ENCODE data around the gene ERN1.

The ERN1 gene

GRCh38 chr17:64070213-64070612 lies 59.7 kb downstream of the ERN1 start:
- H3K18ac ChIP-seq (ENCODE audit: low read length), result no peak overlapping the region
- no peak overlapping the region for H2BK5ac ChIP-seq (ENCODE audit: low read length)
- H3K79me1 ChIP-seq (ENCODE audit: low read depth, low read length), result no peaks in the 10 kb centered on the region
- H4K8ac ChIP-seq (ENCODE audit: low read depth, low read length), result no peak overlapping the region
- no peak overlapping the region for H2BK120ac ChIP-seq (ENCODE audit: low read depth, low read length)
- no peak overlapping the region for H2BK15ac ChIP-seq (ENCODE audit: low read length)
- H4K91ac ChIP-seq (ENCODE audit: low read depth, low read length, poor library complexity), result no peak overlapping the region
- H2AK5ac ChIP-seq (ENCODE audit: low read depth, low read length), result no peak overlapping the region
- peaks cover 8 to 19% of the 10 kb centered on the region in 2 donors for H3K9me3 ChIP-seq (replicated peaks in 1 of 2; ENCODE audit: control insufficient read depth in 2 of 2, insufficient read depth in 1 of 2, low read depth in 1 of 2, low read length in 2 of 2)
- no peak overlapping the region for H3K9ac ChIP-seq (ENCODE audit: low read depth, low read length, poor library complexity)
- H3K4me3 ChIP-seq (ENCODE audit: low read length in 2 of 2), result no peak overlapping the region
- no peak overlapping the region for H3K4me2 ChIP-seq (ENCODE audit: insufficient read depth, low read length, poor library complexity, severe bottlenecking)
- H3K14ac ChIP-seq (ENCODE audit: low read length), result no peak overlapping the region
- no peaks in the 10 kb centered on the region for H3K27me3 ChIP-seq (ENCODE audit: control insufficient read depth in 3 of 3, insufficient read depth in 3 of 3, low read depth in 1 of 3, low read length in 3 of 3)
- H2BK12ac ChIP-seq (ENCODE audit: low read length), result no peak overlapping the region
- H3K36me3 ChIP-seq (replicated peaks in 1 of 2; ENCODE audit: control insufficient read depth in 2 of 2, insufficient read depth in 2 of 2, low read length in 2 of 2), result peaks cover 0 to 17% of the 10 kb centered on the region in 2 donors
- no CpG with 5 or more reads among the region's 3 CpGs for WGBS, 2 donors (ENCODE audit: extremely low coverage in 2 of 2, insufficient read length in 2 of 2, insufficient replicate concordance in 1 of 2)
- no peak for DNase-seq (ENCODE audit: low spot score)
- no peak overlapping the region for H2AFZ ChIP-seq (ENCODE audit: low read length)
- H3K4me1 ChIP-seq (ENCODE audit: control insufficient read depth in 2 of 2, insufficient read depth in 1 of 2, low read depth in 1 of 2, low read length in 2 of 2), result no peaks in the 10 kb centered on the region
- no peak overlapping the region for H3K4ac ChIP-seq (ENCODE audit: low read length)
- no peak overlapping the region for H3K27ac ChIP-seq (replicated peaks; ENCODE audit: low read length)
- H3K23ac ChIP-seq (ENCODE audit: low read depth, low read length, poor library complexity), result no peak overlapping the region

DNA sequence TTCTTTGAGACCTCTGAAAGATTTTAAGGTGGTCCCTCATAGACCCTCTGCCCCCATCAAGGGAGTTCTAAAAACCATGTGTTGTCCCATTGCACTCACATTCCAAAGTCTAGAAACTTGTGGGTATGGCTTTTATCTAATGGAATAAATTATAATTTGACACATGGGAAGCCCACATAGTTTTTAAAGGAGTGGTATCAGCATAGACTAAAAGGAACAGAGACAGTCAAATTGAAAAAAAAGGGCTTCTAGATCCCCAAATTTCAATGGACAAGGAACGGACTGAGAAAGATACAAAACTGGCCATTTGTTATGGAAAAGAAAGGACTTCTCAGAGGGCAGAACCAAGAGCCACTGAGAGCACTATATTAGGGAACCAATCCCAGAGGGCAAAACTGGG lies 60.8 kb downstream of the ERN1 start:
- H4K8ac ChIP-seq (ENCODE audit: low read depth, low read length), result no peak overlapping the region
- no peaks in the 10 kb centered on the region for H3K27me3 ChIP-seq (ENCODE audit: control insufficient read depth in 3 of 3, insufficient read depth in 3 of 3, low read depth in 1 of 3, low read length in 3 of 3)
- no peak for DNase-seq (ENCODE audit: low spot score)
- no peaks in the 10 kb centered on the region for H3K79me1 ChIP-seq (ENCODE audit: low read depth, low read length)
- no peak overlapping the region for H3K9ac ChIP-seq (ENCODE audit: low read depth, low read length, poor library complexity)
- H2BK15ac ChIP-seq (ENCODE audit: low read length), result no peak overlapping the region
- peaks cover 0 to 20% of the 10 kb centered on the region in 2 donors for H3K36me3 ChIP-seq (replicated peaks in 1 of 2; ENCODE audit: control insufficient read depth in 2 of 2, insufficient read depth in 2 of 2, low read length in 2 of 2)
- no peak overlapping the region for H3K23ac ChIP-seq (ENCODE audit: low read depth, low read length, poor library complexity)
- no peak overlapping the region for H3K4ac ChIP-seq (ENCODE audit: low read length)
- peaks cover 0 to 3% of the 10 kb centered on the region in 2 donors for H3K4me1 ChIP-seq (ENCODE audit: control insufficient read depth in 2 of 2, insufficient read depth in 1 of 2, low read depth in 1 of 2, low read length in 2 of 2)
- H2AK5ac ChIP-seq (ENCODE audit: low read depth, low read length), result no peak overlapping the region
- no peak overlapping the region for H3K14ac ChIP-seq (ENCODE audit: low read length)
- H3K4me3 ChIP-seq (ENCODE audit: low read length in 2 of 2), result no peak overlapping the region
- H3K9me3 ChIP-seq (replicated peaks in 1 of 2; ENCODE audit: control insufficient read depth in 2 of 2, insufficient read depth in 1 of 2, low read depth in 1 of 2, low read length in 2 of 2), result peaks cover 8 to 19% of the 10 kb centered on the region in 2 donors
- no peak overlapping the region for H3K27ac ChIP-seq (replicated peaks; ENCODE audit: low read length)
- H3K4me2 ChIP-seq (ENCODE audit: insufficient read depth, low read length, poor library complexity, severe bottlenecking), result no peak overlapping the region
- H3K18ac ChIP-seq (ENCODE audit: low read length), result no peak overlapping the region
- no CpG with 5 or more reads among the region's 1 CpG for WGBS, 2 donors (ENCODE audit: extremely low coverage in 2 of 2, insufficient read length in 2 of 2, insufficient replicate concordance in 1 of 2)
- no peak overlapping the region for H2BK5ac ChIP-seq (ENCODE audit: low read length)
- no peak overlapping the region for H4K91ac ChIP-seq (ENCODE audit: low read depth, low read length, poor library complexity)
- no peak overlapping the region for H2AFZ ChIP-seq (ENCODE audit: low read length)
- H2BK120ac ChIP-seq (ENCODE audit: low read depth, low read length), result no peak overlapping the region
- no peak overlapping the region for H2BK12ac ChIP-seq (ENCODE audit: low read length)

- H3K4me1 ChIP-seq (ENCODE audit: control insufficient read depth in 2 of 2, insufficient read depth in 1 of 2, low read depth in 1 of 2, low read length in 2 of 2), result peaks cover 0 to 3% of the 10 kb centered on the region in 2 donors
- WGBS, 2 donors (ENCODE audit: extremely low coverage in 2 of 2, insufficient read length in 2 of 2, insufficient replicate concordance in 1 of 2), result no CpG with 5 or more reads among the region's 3 CpGs
These were observed 62.3 kb downstream of the ERN1 start for GRCh38 chr17:64067657-64068056.

DNA sequence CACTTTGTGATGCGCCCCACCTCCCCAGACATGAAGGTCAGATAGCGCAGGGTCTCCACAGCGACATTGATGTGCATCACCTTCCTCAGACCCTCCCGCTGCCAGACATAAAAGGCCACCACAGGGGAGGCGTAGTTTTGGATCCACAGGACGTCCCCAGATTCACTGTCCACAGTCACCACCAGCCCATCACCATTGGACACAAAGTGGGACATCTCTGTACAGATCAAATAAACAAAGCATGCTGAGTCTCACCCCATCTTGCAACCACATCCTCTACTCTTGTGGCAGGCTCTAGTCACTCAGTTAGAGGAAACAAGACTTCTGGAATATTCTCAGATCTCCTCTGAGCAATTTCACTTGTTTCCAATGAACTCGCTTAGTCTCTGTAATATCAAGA lies 63.2 kb downstream of the ERN1 start:
- no peak for DNase-seq (ENCODE audit: low spot score)
- peaks cover 8 to 19% of the 10 kb centered on the region in 2 donors for H3K9me3 ChIP-seq (replicated peaks in 1 of 2; ENCODE audit: control insufficient read depth in 2 of 2, insufficient read depth in 1 of 2, low read depth in 1 of 2, low read length in 2 of 2)
- peaks cover 0 to 3% of the 10 kb centered on the region in 2 donors for H3K4me1 ChIP-seq (ENCODE audit: control insufficient read depth in 2 of 2, insufficient read depth in 1 of 2, low read depth in 1 of 2, low read length in 2 of 2)
- H2AK5ac ChIP-seq (ENCODE audit: low read depth, low read length), result no peak overlapping the region
- no peak overlapping the region for H3K4ac ChIP-seq (ENCODE audit: low read length)
- no peak overlapping the region for H3K23ac ChIP-seq (ENCODE audit: low read depth, low read length, poor library complexity)
- H3K9ac ChIP-seq (ENCODE audit: low read depth, low read length, poor library complexity), result no peak overlapping the region
- no peak overlapping the region for H2BK15ac ChIP-seq (ENCODE audit: low read length)
- H3K27ac ChIP-seq (replicated peaks; ENCODE audit: low read length), result no peak overlapping the region
- H4K8ac ChIP-seq (ENCODE audit: low read depth, low read length), result no peak overlapping the region
- H2BK120ac ChIP-seq (ENCODE audit: low read depth, low read length), result no peak overlapping the region
- peaks cover 0 to 20% of the 10 kb centered on the region in 2 donors for H3K36me3 ChIP-seq (replicated peaks in 1 of 2; ENCODE audit: control insufficient read depth in 2 of 2, insufficient read depth in 2 of 2, low read length in 2 of 2)
- H3K14ac ChIP-seq (ENCODE audit: low read length), result no peak overlapping the region
- H3K4me2 ChIP-seq (ENCODE audit: insufficient read depth, low read length, poor library complexity, severe bottlenecking), result no peak overlapping the region
- H3K4me3 ChIP-seq (ENCODE audit: low read length in 2 of 2), result no peak overlapping the region
- H2BK12ac ChIP-seq (ENCODE audit: low read length), result no peak overlapping the region
- H3K79me1 ChIP-seq (ENCODE audit: low read depth, low read length), result no peaks in the 10 kb centered on the region
- H4K91ac ChIP-seq (ENCODE audit: low read depth, low read length, poor library complexity), result no peak overlapping the region
- H2AFZ ChIP-seq (ENCODE audit: low read length), result no peak overlapping the region
- no peaks in the 10 kb centered on the region for H3K27me3 ChIP-seq (ENCODE audit: control insufficient read depth in 3 of 3, insufficient read depth in 3 of 3, low read depth in 1 of 3, low read length in 3 of 3)
- no CpG with 5 or more reads among the region's 7 CpGs for WGBS, 2 donors (ENCODE audit: extremely low coverage in 2 of 2, insufficient read length in 2 of 2, insufficient replicate concordance in 1 of 2)
- no peak overlapping the region for H3K18ac ChIP-seq (ENCODE audit: low read length)
- H2BK5ac ChIP-seq (ENCODE audit: low read length), result no peak overlapping the region

More at GRCh38 chr17:64067657-64068056, 62.3 kb downstream of the ERN1 start:
- Histone ChIP-seq H3K18ac (ENCODE audit: low read length) (no peak overlapping the region), H4K91ac (ENCODE audit: low read depth, low read length, poor library complexity) (no peak overlapping the region), H4K8ac (ENCODE audit: low read depth, low read length) (no peak overlapping the region), H3K9me3 (replicated peaks in 1 of 2; ENCODE audit: control insufficient read depth in 2 of 2, insufficient read depth in 1 of 2, low read depth in 1 of 2, low read length in 2 of 2) (peaks cover 8 to 19% of the 10 kb centered on the region in 2 donors), H2AFZ (ENCODE audit: low read length) (no peak overlapping the region), H3K27ac (replicated peaks; ENCODE audit: low read length) (no peak overlapping the region), H3K9ac (ENCODE audit: low read depth, low read length, poor library complexity) (no peak overlapping the region), H3K4me2 (ENCODE audit: insufficient read depth, low read length, poor library complexity, severe bottlenecking) (no peak overlapping the region), H3K36me3 (replicated peaks in 1 of 2; ENCODE audit: control insufficient read depth in 2 of 2, insufficient read depth in 2 of 2, low read length in 2 of 2) (peaks cover 0 to 20% of the 10 kb centered on the region in 2 donors), H3K27me3 (ENCODE audit: control insufficient read depth in 3 of 3, insufficient read depth in 3 of 3, low read depth in 1 of 3, low read length in 3 of 3) (no peaks in the 10 kb centered on the region), H3K14ac (ENCODE audit: low read length) (no peak overlapping the region), H2BK15ac (ENCODE audit: low read length) (no peak overlapping the region), H3K79me1 (ENCODE audit: low read depth, low read length) (no peaks in the 10 kb centered on the region), H2AK5ac (ENCODE audit: low read depth, low read length) (no peak overlapping the region), H2BK5ac (ENCODE audit: low read length) (no peak overlapping the region), H2BK12ac (ENCODE audit: low read length) (no peak overlapping the region), H2BK120ac (ENCODE audit: low read depth, low read length) (no peak overlapping the region), H3K23ac (ENCODE audit: low read depth, low read length, poor library complexity) (no peak overlapping the region), H3K4ac (ENCODE audit: low read length) (no peak overlapping the region), H3K4me3 (ENCODE audit: low read length in 2 of 2) (no peak overlapping the region)
- no peak for DNase-seq (ENCODE audit: low spot score)
